DOHH2 (cell line): Measurements from ENCODE around the gene PRRC2B.

Experiments used
- H3F3A ChIP-seq: fragments of 200-600 bp; sonication (generic), shearing (Covaris generic); 2 replicates; pipeline ENCODE4 v1.6.0; 2016; ENCODE audit warnings: antibody characterized with exemption, mild to moderate bottlenecking; ENCODE audit not compliant: control insufficient read depth, insufficient read depth
- H3K27ac ChIP-seq: fragments of 200-600 bp; sonication (generic); 2 replicates; pipeline ENCODE4 v1.5.1; 2014; ENCODE audit warnings: low read depth, mild to moderate bottlenecking, low read length, moderate library complexity
- H3K27me3 ChIP-seq: fragments of 200-600 bp; sonication (generic); 2 replicates; pipeline ENCODE4 v1.6.1; 2014; ENCODE audit warnings: mild to moderate bottlenecking, low read length, mixed read lengths; ENCODE audit not compliant: control insufficient read depth
- H3K36me3 ChIP-seq: fragments of 200-600 bp; sonication (generic); 2 replicates; pipeline ENCODE4 v1.6.1; 2014; ENCODE audit warnings: mild to moderate bottlenecking, low read length, moderate library complexity, mixed read lengths; ENCODE audit not compliant: control insufficient read depth
- H3K4me1 ChIP-seq: fragments of 200-600 bp; sonication (generic); 2 replicates; pipeline ENCODE4 v1.6.1; 2014; ENCODE audit warnings: mild to moderate bottlenecking, low read length, mixed read lengths; ENCODE audit not compliant: control insufficient read depth
- H3K4me2 ChIP-seq: fragments of 200-600 bp; sonication (generic); 2 replicates; pipeline ENCODE4 v1.6.0; 2014; ENCODE audit warnings: mild to moderate bottlenecking, low read length, moderate library complexity
- H3K4me3 ChIP-seq: fragments of 200-600 bp; sonication (generic); 2 replicates; pipeline ENCODE4 v1.5.1; 2014; ENCODE audit warnings: mild to moderate bottlenecking, low read length, mixed read lengths
- H3K79me2 ChIP-seq: fragments of 200-600 bp; sonication (generic); 2 replicates; pipeline ENCODE4 v1.6.1; 2014; ENCODE audit warnings: mild to moderate bottlenecking, low read length, mixed read lengths; ENCODE audit not compliant: control insufficient read depth
- H3K9me2 ChIP-seq: fragments of 200-600 bp; sonication (generic); replicated peaks from 2 replicates; pipeline ENCODE4 v1.6.1; 2014; ENCODE audit warnings: mild to moderate bottlenecking, low read length, mixed read lengths; ENCODE audit not compliant: control insufficient read depth
- H3K9me3 ChIP-seq: fragments of 200-600 bp; sonication (generic); 2 replicates; pipeline ENCODE4 v1.6.1; 2014; ENCODE audit warnings: antibody characterized with exemption, low read length, mixed read lengths; ENCODE audit not compliant: control insufficient read depth, insufficient read depth
- H4K20me1 ChIP-seq: fragments of 200-600 bp; sonication (generic); 2 replicates; pipeline ENCODE4 v1.6.0; 2014; ENCODE audit warnings: low read depth, mild to moderate bottlenecking, antibody characterized with exemption, low read length, moderate library complexity; ENCODE audit not compliant: control insufficient read depth, insufficient read depth
- EZH2phosphoT487 ChIP-seq: fragments of 200-600 bp; sonication (generic); IDR thresholded peaks from 2 replicates; pipeline ENCODE4 v1.6.1; 2017; ENCODE audit warnings: borderline replicate concordance, mild to moderate bottlenecking, antibody characterized with exemption, low read length, moderate library complexity, mixed read lengths
- TF ChIP-seq, protein P1 (sequence below): fragments of 200-600 bp; sonication (generic); IDR thresholded peaks from one replicate; pipeline ENCODE4 v1.5.1; 2014; ENCODE audit warnings: antibody characterized with exemption, mild to moderate bottlenecking, low read depth, low read length; ENCODE audit not compliant: poor library complexity, severe bottlenecking

The PRRC2B gene

DNA sequence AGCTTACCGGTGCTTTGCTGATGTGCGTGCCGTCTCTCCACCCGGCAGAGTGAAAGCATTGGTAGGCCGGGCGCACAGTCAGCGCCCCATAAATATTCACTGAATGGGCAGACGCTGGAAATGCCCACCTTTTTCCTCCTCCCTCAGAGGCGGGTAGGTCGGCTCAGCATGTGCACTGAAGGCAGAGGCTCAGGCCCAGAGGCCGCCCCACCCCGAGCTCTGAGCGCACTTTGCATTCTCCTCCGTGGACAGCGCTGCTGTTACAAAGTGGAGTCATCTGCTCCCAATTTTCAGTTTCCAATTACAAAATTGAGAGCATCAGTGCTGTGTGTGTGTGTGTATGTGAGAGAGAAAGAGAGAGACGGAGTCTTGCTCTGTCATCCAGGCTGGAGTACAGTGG, 126.6 kb downstream of the PRRC2B start:
- Histone ChIP-seq H3K27ac (no peak overlapping the region), H3K4me2 (no peak overlapping the region), H3K4me3 (no peak overlapping the region), H4K20me1 (no peaks in the 10 kb centered on the region), H3K36me3 (peaks cover 73% of the 10 kb centered on the region), H3K9me2 (no peaks in the 10 kb centered on the region), H3K79me2 (no peaks in the 10 kb centered on the region), H3K27me3 (no peaks in the 10 kb centered on the region), H3K9me3 (peaks cover 6% of the 10 kb centered on the region; the same call in 1 of the 2 replicates), H3K4me1 (no peaks in the 10 kb centered on the region), H3F3A (peaks cover 10% of the 10 kb centered on the region)
- TF ChIP-seq, protein P1, sequence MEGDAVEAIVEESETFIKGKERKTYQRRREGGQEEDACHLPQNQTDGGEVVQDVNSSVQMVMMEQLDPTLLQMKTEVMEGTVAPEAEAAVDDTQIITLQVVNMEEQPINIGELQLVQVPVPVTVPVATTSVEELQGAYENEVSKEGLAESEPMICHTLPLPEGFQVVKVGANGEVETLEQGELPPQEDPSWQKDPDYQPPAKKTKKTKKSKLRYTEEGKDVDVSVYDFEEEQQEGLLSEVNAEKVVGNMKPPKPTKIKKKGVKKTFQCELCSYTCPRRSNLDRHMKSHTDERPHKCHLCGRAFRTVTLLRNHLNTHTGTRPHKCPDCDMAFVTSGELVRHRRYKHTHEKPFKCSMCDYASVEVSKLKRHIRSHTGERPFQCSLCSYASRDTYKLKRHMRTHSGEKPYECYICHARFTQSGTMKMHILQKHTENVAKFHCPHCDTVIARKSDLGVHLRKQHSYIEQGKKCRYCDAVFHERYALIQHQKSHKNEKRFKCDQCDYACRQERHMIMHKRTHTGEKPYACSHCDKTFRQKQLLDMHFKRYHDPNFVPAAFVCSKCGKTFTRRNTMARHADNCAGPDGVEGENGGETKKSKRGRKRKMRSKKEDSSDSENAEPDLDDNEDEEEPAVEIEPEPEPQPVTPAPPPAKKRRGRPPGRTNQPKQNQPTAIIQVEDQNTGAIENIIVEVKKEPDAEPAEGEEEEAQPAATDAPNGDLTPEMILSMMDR: no peak
- TF ChIP-seq EZH2phosphoT487: no peak

DNA sequence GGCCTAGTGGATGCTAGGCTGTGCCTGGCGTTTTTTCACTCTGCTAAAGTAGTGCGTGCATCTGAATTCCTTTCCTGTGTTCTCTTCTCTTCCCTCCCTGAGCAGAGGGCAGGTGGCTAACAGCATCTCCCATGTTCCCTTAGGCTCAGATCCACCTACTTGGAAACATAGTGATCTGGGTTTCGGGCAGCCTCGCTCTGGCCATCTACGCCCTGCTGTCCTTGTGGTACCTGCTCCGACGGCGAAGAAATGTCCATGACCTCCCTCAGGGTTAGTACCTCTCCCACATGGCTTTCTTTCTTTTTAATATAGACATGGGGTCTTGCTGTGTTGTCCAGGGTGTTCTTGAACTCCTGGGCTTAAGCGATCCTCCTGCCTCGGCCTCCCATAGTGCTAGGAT, 127.3 kb downstream of the PRRC2B start:
- peaks cover 3% of the 10 kb centered on the region for H3F3A ChIP-seq
- TF ChIP-seq, protein P1: no peak
- TF ChIP-seq EZH2phosphoT487: no peak
- no peaks in the 10 kb centered on the region for H3K27me3 ChIP-seq
- H3K4me2 ChIP-seq: no peak overlapping the region
- H3K9me3 ChIP-seq: peaks cover 1% of the 10 kb centered on the region; the same call in 1 of the 2 replicates
- H3K4me1 ChIP-seq: no peaks in the 10 kb centered on the region
- no peaks in the 10 kb centered on the region for H4K20me1 ChIP-seq
- no peak overlapping the region for H3K27ac ChIP-seq
- no peaks in the 10 kb centered on the region for H3K9me2 ChIP-seq
- no peaks in the 10 kb centered on the region for H3K79me2 ChIP-seq
- H3K36me3 ChIP-seq: peaks cover 73% of the 10 kb centered on the region
- H3K4me3 ChIP-seq: no peak overlapping the region

DNA sequence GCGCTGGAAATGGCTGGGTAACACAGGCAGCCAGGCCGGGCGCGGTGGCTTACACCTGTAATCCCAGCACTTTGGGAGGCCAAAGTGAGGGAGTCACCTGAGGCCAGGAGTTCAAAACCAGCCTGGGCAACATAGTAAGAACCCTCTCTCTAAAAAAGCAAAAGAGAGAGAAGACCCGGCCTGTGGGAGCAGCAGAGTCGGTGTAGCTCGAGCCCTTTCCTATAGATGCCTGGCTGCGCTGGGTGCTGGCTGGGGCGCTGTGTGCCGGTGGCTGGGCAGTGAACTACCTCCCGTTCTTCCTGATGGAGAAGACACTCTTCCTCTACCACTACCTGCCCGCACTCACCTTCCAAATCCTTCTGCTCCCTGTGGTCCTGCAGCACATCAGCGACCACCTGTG, 127.9 kb downstream of the PRRC2B start:
- Histone ChIP-seq H3K36me3 (peaks cover 73% of the 10 kb centered on the region), H3K4me2 (no peak overlapping the region), H3K9me2 (no peaks in the 10 kb centered on the region), H3F3A (no peaks in the 10 kb centered on the region), H3K9me3 (no peaks in the 10 kb centered on the region), H3K4me3 (no peak overlapping the region), H4K20me1 (no peaks in the 10 kb centered on the region), H3K4me1 (no peaks in the 10 kb centered on the region), H3K79me2 (no peaks in the 10 kb centered on the region), H3K27me3 (no peaks in the 10 kb centered on the region), H3K27ac (no peak overlapping the region)
- TF ChIP-seq, protein P1: no peak
- no peak for TF ChIP-seq EZH2phosphoT487
